ENCODE results near the gene PAK4.
A peak's percentile ranks its signal among the peaks of the same experiment; 100 is the strongest.

Gene PAK4

GRCh38 chr19:39177736-39178135 is 52.1 kb downstream of the PAK4 start:
- FAIRE-seq (no peak), DNase-seq (ENCODE audit: low spot score) (no peak)

GRCh38 chr19:39178296-39179006 is 52.9 kb downstream of the PAK4 start:
- no peak for FAIRE-seq
- DNase-seq (ENCODE audit: low spot score) = no peak

GRCh38 chr19:39179754-39180153 is 54.2 kb downstream of the PAK4 start:
- DNase-seq (ENCODE audit: low spot score) (no peak), FAIRE-seq (no peak)

- DNase-seq (ENCODE audit: low spot score) (no peak), FAIRE-seq (no peak)
Observed at GRCh38 chr19:39180749-39181148, 55.2 kb downstream of the PAK4 start.

GRCh38 chr19:39181500-39182173 is 56.1 kb downstream of the PAK4 start:
- DNase-seq (ENCODE audit: low spot score) (no peak), FAIRE-seq (no peak)

GRCh38 chr19:39182174-39182505 is 56.6 kb downstream of the PAK4 start:
- no peak for DNase-seq (ENCODE audit: low spot score)
- no peak for FAIRE-seq

- DNase-seq (ENCODE audit: low spot score) (no peak), FAIRE-seq (no peak)
Observed at GRCh38 chr19:39183104-39183503, 57.5 kb downstream of the PAK4 start.

- DNase-seq (ENCODE audit: low spot score) = no peak
- FAIRE-seq = no peak
Observed at GRCh38 chr19:39186391-39186790, 60.8 kb downstream of the PAK4 start.

- DNase-seq (ENCODE audit: low spot score) (no peak), FAIRE-seq (no peak)
Observed at GRCh38 chr19:39187552-39187943, 62.0 kb downstream of the PAK4 start.

GRCh38 chr19:39188960-39189359 is 63.4 kb downstream of the PAK4 start:
- FAIRE-seq (no peak), DNase-seq (ENCODE audit: low spot score) (no peak)

GRCh38 chr19:39190768-39191167 is 65.2 kb downstream of the PAK4 start:
- DNase-seq (ENCODE audit: low spot score) (no peak), FAIRE-seq (no peak)

GRCh38 chr19:39192846-39193245 is 67.3 kb downstream of the PAK4 start:
- FAIRE-seq (no peak), DNase-seq (ENCODE audit: low spot score) (no peak)

- FAIRE-seq (no peak), DNase-seq (ENCODE audit: low spot score) (no peak)
Observed at GRCh38 chr19:39193803-39194202, 68.2 kb downstream of the PAK4 start.

- FAIRE-seq = no peak
- DNase-seq (ENCODE audit: low spot score) = no peak
Observed at GRCh38 chr19:39194832-39195542, 69.4 kb downstream of the PAK4 start.

GRCh38 chr19:39195755-39196154 is 70.2 kb downstream of the PAK4 start:
- FAIRE-seq (no peak), DNase-seq (ENCODE audit: low spot score) (no peak)

- DNase-seq (ENCODE audit: low spot score) = no peak
- FAIRE-seq = no peak
Observed at GRCh38 chr19:39196320-39196719, 70.7 kb downstream of the PAK4 start.

- DNase-seq (ENCODE audit: low spot score) = no peak
- FAIRE-seq = no peak
Observed at GRCh38 chr19:39196860-39197562, 71.4 kb downstream of the PAK4 start, which contains the start of gene NCCRP1. Gene NCCRP1, plus strand, starts transcription at chr19:39196964. Its CDS starts 19 bp downstream, at chr19:39196983.

- DNase-seq (ENCODE audit: low spot score) (no peak), FAIRE-seq (no peak)
Observed at GRCh38 chr19:39197808-39198207, 72.2 kb downstream of the PAK4 start.

GRCh38 chr19:39199025-39199424 is 73.4 kb downstream of the PAK4 start:
- no peak for DNase-seq (ENCODE audit: low spot score)

GRCh38 chr19:39200066-39200802 is 74.6 kb downstream of the PAK4 start:
- DNase-seq (ENCODE audit: low spot score) = no peak
- FAIRE-seq = peak; percentile 35

More at GRCh38 chr19:39199025-39199424, 73.4 kb downstream of the PAK4 start:
- no peak for FAIRE-seq

GRCh38 chr19:39200803-39201115 is 75.2 kb downstream of the PAK4 start:
- FAIRE-seq = no peak
- DNase-seq (ENCODE audit: low spot score) = no peak
